HAP-1 (cell line): ENCODE data around the gene SDK1.

Experiments
- DNase-seq, 2 experiments: peaks; one replicate each; pipeline ENCODE4 v3.0.0-alpha.2; 2016 to 2020; ENCODE audit warnings: low spot score in 2 of 2
- H3K27me3 ChIP-seq: fragments of 250-450 bp; sonication (Bioruptor Pico); 2 replicates; pipeline ENCODE4 v1.5.1; 2020; ENCODE audit warnings: low read depth, mild to moderate bottlenecking, moderate library complexity
- H3K36me3 ChIP-seq: fragments of 250-450 bp; sonication (Bioruptor Pico); replicated peaks from 2 replicates; pipeline ENCODE4 v1.5.1; 2020; ENCODE audit warnings: mild to moderate bottlenecking
- H3K4me1 ChIP-seq: fragments of 250-450 bp; sonication (Bioruptor Pico); 2 replicates; pipeline ENCODE4 v1.5.1; 2020; ENCODE audit warnings: mild to moderate bottlenecking
- H3K4me3 ChIP-seq: fragments of 250-450 bp; sonication (Bioruptor Pico); 2 replicates; pipeline ENCODE4 v1.5.1; 2020; ENCODE audit warnings: mild to moderate bottlenecking, moderate library complexity
- H3K9me3 ChIP-seq: fragments of 250-450 bp; sonication (Bioruptor Pico); 2 replicates; pipeline ENCODE4 v1.5.1; 2020; ENCODE audit warnings: mild to moderate bottlenecking, moderate library complexity
- in situ Hi-C: fragments of 300-500 bp; cut with MboI; formaldehyde crosslinking; loops from 3 replicates; pipeline ENCODE4 v1.14.3; 2020; ENCODE audit warnings: low sequenced_read_pairs, inconsistent platforms, mixed read lengths

The SDK1 gene

DNA sequence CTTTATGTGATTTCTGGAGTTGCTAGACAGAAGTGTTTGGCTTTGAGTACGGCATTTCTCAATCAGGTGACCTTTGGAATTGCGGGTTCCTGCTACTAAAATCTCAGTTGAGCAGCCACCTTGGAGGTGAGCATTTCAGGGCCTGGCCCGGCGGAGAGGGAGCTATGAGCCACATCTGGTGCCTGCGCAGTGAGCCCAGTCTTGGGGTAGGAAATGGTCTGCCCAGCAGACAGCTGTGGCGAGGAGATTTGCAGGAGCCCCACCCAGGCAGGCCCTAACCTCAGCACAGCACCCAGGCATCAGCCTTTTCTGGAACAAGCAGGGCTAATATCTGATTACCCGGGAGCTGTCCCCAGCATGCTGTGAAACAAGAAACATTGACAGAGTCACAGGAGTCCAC, 833.2 kb downstream of the SDK1 start:
- DNase-seq: no peak
- Histone ChIP-seq H3K4me3 (no peak overlapping the region), H3K36me3 (no peaks in the 10 kb centered on the region), H3K27me3 (no peaks in the 10 kb centered on the region), H3K9me3 (no peaks in the 10 kb centered on the region; the same call in 1 of the 2 replicates), H3K4me1 (no peaks in the 10 kb centered on the region)
- in situ Hi-C loops: no loop called here

GRCh38 chr7:4134631-4135030, 833.6 kb downstream of the SDK1 start:
- no peak for DNase-seq
- in situ Hi-C loops: no loop called here
- Histone ChIP-seq H3K9me3 (no peaks in the 10 kb centered on the region; the same call in 1 of the 2 replicates), H3K27me3 (no peaks in the 10 kb centered on the region), H3K36me3 (no peaks in the 10 kb centered on the region), H3K4me3 (no peak overlapping the region), H3K4me1 (no peaks in the 10 kb centered on the region)

DNA sequence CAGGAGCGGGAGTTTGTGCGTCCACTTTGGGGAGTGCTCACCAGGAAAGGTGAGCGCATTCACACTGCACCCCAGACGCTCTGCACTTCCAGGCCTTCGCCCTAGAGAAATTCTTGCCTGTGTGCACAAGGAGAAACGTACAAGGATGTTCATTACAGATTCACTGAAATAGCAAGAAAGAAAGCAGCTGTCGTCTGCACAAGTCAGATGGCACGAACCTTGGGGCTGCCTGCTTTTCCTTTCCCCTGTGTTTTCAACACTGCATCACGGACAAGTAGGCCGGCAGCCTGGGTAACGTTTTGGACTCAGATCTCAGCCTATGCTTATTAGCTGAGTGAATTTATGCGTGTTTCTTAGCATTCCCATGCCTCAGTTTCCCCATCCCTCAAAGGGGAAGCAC, 834.2 kb downstream of the SDK1 start:
- Histone ChIP-seq H3K9me3 (no peaks in the 10 kb centered on the region; the same call in 1 of the 2 replicates), H3K4me3 (no peak overlapping the region), H3K4me1 (no peaks in the 10 kb centered on the region), H3K36me3 (no peaks in the 10 kb centered on the region), H3K27me3 (no peaks in the 10 kb centered on the region)
- in situ Hi-C loops: no loop called here
- DNase-seq: no peak

- no peaks in the 10 kb centered on the region; the same call in 1 of the 2 replicates for H3K9me3 ChIP-seq
- no peak for DNase-seq
- no peak overlapping the region for H3K4me3 ChIP-seq
- no peaks in the 10 kb centered on the region for H3K4me1 ChIP-seq
- H3K36me3 ChIP-seq: no peaks in the 10 kb centered on the region
- no peaks in the 10 kb centered on the region for H3K27me3 ChIP-seq
- in situ Hi-C loops: no loop called here
Observed at GRCh38 chr7:4136036-4136435, 835.0 kb downstream of the SDK1 start.

GRCh38 chr7:4136501-4137110, 835.6 kb downstream of the SDK1 start:
- H3K27me3 ChIP-seq: no peaks in the 10 kb centered on the region
- DNase-seq: no peak
- H3K4me1 ChIP-seq: no peaks in the 10 kb centered on the region
- H3K9me3 ChIP-seq: no peaks in the 10 kb centered on the region; the same call in 1 of the 2 replicates
- in situ Hi-C loops: no loop called here
- H3K36me3 ChIP-seq: no peaks in the 10 kb centered on the region
- H3K4me3 ChIP-seq: no peak overlapping the region

DNA sequence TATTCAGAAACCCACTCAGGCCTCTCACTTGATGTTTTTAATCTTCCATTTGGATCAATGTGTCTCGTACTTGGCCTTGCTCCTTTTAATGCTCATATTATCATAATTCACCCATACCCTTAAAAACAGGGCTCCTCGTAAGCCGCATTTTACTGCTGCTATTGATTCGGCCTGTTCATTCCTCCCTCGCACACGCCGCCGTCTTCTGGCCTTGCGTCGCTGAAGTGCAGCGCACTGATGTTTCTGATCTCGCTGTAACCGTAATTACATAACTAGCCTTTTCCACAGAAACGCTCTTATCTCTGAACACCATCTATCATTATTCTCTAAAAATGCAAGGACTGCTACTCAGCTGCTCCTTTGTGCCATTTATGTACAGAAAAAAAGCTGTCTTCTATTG, 836.5 kb downstream of the SDK1 start:
- Histone ChIP-seq H3K9me3 (no peaks in the 10 kb centered on the region), H3K36me3 (no peaks in the 10 kb centered on the region), H3K27me3 (no peaks in the 10 kb centered on the region), H3K4me3 (no peak overlapping the region), H3K4me1 (no peaks in the 10 kb centered on the region)
- in situ Hi-C loops: no loop called here
- DNase-seq: no peak

GRCh38 chr7:4138866-4139265, 837.8 kb downstream of the SDK1 start:
- Histone ChIP-seq H3K4me3 (no peak overlapping the region), H3K4me1 (no peaks in the 10 kb centered on the region), H3K27me3 (no peaks in the 10 kb centered on the region), H3K9me3 (no peaks in the 10 kb centered on the region), H3K36me3 (no peaks in the 10 kb centered on the region)
- in situ Hi-C loops: no loop called here
- DNase-seq: no peak

DNA sequence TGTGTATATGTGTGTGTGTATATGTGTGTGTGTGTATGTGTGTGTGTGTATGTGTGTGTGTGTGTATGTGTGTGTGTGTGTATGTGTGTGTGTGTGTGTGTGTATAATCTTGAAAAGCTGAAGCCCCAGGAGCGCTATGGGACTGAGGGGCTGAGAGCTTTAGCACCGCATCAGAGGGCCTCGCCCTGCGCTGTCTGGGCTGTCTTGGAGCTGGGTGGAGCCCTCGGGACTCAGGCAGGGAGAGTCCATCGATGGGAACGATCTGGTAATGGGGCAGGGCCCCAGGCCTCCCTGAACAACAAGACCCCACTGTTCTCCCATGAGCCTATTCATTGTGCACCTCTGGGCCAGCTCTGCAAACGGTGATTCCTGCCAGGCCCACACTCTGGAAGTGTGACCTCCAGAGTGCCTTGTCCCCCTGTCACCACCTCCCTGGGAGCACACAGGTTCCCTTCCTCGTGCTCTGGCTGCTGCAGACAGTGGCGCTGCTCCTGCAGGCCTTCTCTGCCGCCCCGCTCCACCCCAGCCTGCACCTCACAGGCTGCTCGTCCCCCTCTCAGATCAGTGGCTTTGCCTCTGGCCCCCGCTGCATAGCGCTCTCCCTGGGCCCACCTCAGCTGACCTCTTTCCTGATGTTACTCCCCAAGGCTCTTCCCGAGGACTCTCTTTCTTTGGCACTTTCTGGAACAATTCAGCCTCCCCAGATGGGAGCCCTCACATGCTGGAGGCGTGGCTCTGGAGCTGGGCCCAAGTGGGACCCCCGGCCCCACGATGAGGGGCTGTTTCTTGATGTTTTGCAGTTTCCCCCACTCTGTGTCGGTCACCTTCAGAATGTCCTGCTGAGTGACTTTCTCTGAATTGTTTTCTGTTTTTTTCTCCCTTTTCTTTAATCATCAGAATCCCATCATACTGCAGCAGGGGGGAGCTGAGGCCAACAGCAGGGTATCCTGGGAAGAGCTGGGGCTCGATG, 838.9 kb downstream of the SDK1 start:
- no peak for DNase-seq
- H3K9me3 ChIP-seq: no peaks in the 10 kb centered on the region
- H3K36me3 ChIP-seq: no peaks in the 10 kb centered on the region
- no peak overlapping the region for H3K4me3 ChIP-seq
- H3K4me1 ChIP-seq: no peaks in the 10 kb centered on the region
- H3K27me3 ChIP-seq: no peaks in the 10 kb centered on the region
- in situ Hi-C loops: no loop called here

DNA sequence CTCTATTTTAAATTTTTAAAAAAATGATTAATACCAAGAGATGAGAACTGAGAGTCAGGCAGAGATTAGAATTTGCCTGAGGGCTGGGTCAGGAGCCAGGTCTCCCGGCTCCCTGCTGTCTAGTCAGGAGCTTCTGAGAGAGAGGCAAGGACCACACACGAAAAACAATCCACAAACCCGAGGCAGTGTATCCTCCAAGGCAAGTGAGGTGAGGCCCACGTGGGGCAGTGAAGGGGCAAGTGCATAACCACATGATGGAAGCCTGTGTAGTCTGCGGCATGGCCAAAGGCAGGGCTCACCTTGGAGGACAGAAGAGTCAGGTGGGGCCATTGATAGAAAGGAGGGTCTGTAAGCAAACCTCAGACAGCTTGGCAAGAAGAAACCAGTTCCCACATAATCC, 839.9 kb downstream of the SDK1 start:
- no peak overlapping the region for H3K4me3 ChIP-seq
- H3K4me1 ChIP-seq: no peaks in the 10 kb centered on the region
- H3K36me3 ChIP-seq: no peaks in the 10 kb centered on the region
- H3K27me3 ChIP-seq: no peaks in the 10 kb centered on the region
- DNase-seq: no peak
- in situ Hi-C loops: no loop called here
- no peaks in the 10 kb centered on the region for H3K9me3 ChIP-seq

DNA sequence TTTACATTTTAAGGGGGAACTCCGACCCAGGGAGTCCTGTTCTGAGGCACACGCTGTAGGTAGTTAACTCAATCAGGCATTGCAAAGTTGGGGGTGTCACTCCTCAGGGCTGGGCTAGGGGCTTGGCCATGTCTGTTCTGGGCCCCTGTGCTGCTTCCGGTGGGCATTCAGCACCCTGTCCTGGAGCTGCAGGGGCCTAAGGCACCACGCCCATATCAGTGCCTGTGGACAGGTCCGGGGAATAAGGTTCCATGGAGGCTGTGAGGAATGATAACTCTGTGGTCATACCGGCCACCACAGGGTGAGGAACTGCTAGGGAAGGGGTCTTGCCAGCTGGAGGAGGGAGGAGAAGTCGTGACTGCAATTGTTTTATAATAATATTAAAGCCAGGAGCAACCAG, 842.0 kb downstream of the SDK1 start:
- no peaks in the 10 kb centered on the region for H3K36me3 ChIP-seq
- no peaks in the 10 kb centered on the region for H3K9me3 ChIP-seq
- in situ Hi-C loops: no loop called here
- no peak overlapping the region for H3K4me3 ChIP-seq
- H3K27me3 ChIP-seq: no peaks in the 10 kb centered on the region
- no peaks in the 10 kb centered on the region for H3K4me1 ChIP-seq
- DNase-seq: no peak

GRCh38 chr7:4143511-4144171, 842.6 kb downstream of the SDK1 start:
- Histone ChIP-seq H3K9me3 (no peaks in the 10 kb centered on the region), H3K4me1 (no peaks in the 10 kb centered on the region), H3K4me3 (no peak overlapping the region), H3K36me3 (no peaks in the 10 kb centered on the region), H3K27me3 (no peaks in the 10 kb centered on the region)
- DNase-seq: no peak
- in situ Hi-C loops: no loop called here

- in situ Hi-C loops: no loop called here
- H3K36me3 ChIP-seq: no peaks in the 10 kb centered on the region
- H3K27me3 ChIP-seq: no peaks in the 10 kb centered on the region
- H3K9me3 ChIP-seq: no peaks in the 10 kb centered on the region
- H3K4me1 ChIP-seq: no peaks in the 10 kb centered on the region
- no peak overlapping the region for H3K4me3 ChIP-seq
- DNase-seq: no peak
Observed at GRCh38 chr7:4144172-4144701, 843.2 kb downstream of the SDK1 start.

GRCh38 chr7:4144811-4145510, 843.9 kb downstream of the SDK1 start:
- no peaks in the 10 kb centered on the region for H3K27me3 ChIP-seq
- in situ Hi-C loops: no loop called here

More at GRCh38 chr7:4144811-4145510, 843.9 kb downstream of the SDK1 start:
- H3K36me3 ChIP-seq: no peaks in the 10 kb centered on the region
- no peak for DNase-seq
- no peak overlapping the region for H3K4me3 ChIP-seq
- no peaks in the 10 kb centered on the region for H3K9me3 ChIP-seq
- H3K4me1 ChIP-seq: no peaks in the 10 kb centered on the region
